ENCODE results near the gene DGKI. TPM values are rescaled to one million over a fixed set of nuclear protein-coding genes. Genes with fewer than 3 reads are reported as not detected.
"Not testable (repeated sequence)": the region's sequence is repeated elsewhere in the genome, so short reads cannot be mapped to it uniquely, and the experiment has no call there.

Gene DGKI
- total and polyA plus RNA-seq, 2 experiments from 2014 or later, result 0.16 to 1.0 TPM

- TF ChIP-seq, protein P1, sequence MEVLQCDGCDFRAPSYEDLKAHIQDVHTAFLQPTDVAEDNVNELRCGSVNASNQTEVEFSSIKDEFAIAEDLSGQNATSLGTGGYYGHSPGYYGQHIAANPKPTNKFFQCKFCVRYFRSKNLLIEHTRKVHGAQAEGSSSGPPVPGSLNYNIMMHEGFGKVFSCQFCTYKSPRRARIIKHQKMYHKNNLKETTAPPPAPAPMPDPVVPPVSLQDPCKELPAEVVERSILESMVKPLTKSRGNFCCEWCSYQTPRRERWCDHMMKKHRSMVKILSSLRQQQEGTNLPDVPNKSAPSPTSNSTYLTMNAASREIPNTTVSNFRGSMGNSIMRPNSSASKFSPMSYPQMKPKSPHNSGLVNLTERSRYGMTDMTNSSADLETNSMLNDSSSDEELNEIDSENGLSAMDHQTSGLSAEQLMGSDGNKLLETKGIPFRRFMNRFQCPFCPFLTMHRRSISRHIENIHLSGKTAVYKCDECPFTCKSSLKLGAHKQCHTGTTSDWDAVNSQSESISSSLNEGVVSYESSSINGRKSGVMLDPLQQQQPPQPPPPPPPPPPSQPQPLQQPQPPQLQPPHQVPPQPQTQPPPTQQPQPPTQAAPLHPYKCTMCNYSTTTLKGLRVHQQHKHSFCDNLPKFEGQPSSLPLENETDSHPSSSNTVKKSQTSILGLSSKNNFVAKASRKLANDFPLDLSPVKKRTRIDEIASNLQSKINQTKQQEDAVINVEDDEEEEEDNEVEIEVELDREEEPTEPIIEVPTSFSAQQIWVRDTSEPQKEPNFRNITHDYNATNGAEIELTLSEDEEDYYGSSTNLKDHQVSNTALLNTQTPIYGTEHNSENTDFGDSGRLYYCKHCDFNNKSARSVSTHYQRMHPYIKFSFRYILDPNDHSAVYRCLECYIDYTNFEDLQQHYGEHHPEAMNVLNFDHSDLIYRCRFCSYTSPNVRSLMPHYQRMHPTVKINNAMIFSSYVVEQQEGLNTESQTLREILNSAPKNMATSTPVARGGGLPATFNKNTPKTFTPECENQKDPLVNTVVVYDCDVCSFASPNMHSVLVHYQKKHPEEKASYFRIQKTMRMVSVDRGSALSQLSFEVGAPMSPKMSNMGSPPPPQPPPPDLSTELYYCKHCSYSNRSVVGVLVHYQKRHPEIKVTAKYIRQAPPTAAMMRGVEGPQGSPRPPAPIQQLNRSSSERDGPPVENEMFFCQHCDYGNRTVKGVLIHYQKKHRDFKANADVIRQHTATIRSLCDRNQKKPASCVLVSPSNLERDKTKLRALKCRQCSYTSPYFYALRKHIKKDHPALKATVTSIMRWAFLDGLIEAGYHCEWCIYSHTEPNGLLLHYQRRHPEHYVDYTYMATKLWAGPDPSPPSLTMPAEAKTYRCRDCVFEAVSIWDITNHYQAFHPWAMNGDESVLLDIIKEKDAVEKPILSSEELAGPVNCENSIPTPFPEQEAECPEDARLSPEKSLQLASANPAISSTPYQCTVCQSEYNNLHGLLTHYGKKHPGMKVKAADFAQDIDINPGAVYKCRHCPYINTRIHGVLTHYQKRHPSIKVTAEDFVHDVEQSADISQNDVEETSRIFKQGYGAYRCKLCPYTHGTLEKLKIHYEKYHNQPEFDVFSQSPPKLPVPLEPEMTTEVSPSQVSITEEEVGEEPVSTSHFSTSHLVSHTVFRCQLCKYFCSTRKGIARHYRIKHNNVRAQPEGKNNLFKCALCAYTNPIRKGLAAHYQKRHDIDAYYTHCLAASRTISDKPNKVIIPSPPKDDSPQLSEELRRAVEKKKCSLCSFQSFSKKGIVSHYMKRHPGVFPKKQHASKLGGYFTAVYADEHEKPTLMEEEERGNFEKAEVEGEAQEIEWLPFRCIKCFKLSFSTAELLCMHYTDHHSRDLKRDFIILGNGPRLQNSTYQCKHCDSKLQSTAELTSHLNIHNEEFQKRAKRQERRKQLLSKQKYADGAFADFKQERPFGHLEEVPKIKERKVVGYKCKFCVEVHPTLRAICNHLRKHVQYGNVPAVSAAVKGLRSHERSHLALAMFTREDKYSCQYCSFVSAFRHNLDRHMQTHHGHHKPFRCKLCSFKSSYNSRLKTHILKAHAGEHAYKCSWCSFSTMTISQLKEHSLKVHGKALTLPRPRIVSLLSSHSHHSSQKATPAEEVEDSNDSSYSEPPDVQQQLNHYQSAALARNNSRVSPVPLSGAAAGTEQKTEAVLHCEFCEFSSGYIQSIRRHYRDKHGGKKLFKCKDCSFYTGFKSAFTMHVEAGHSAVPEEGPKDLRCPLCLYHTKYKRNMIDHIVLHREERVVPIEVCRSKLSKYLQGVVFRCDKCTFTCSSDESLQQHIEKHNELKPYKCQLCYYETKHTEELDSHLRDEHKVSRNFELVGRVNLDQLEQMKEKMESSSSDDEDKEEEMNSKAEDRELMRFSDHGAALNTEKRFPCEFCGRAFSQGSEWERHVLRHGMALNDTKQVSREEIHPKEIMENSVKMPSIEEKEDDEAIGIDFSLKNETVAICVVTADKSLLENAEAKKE (CRISPR knock-in tag; IDR thresholded peaks at IDR 0.05), result no peak
- no peak for TF ChIP-seq ZNF331 (CRISPR knock-in tag; IDR thresholded peaks at IDR 0.05; ENCODE audit: low read depth)
- no peak for TF ChIP-seq REST (IDR thresholded peaks at IDR 0.05; ENCODE audit: unreplicated experiment)
- TF ChIP-seq POLR2AphosphoS5 (IDR thresholded peaks at IDR 0.05; ENCODE audit: low read depth), result no peak
These were observed 131.2 kb downstream of the DGKI start (continued) for GRCh38 chr7:137715533-137715932.

GRCh38 chr7:137715121-137715520 is 131.7 kb downstream of the DGKI start:
- Histone ChIP-seq H3F3A (replicated peaks; ENCODE audit: low read depth) (no peaks in the 10 kb centered on the region), H3K27ac (ENCODE audit: low read depth) (no peak overlapping the region), H3K4me2 (no peak overlapping the region), H3K4me1 (ENCODE audit: insufficient read depth) (peaks cover 11% of the 10 kb centered on the region), H3K9me2 (ENCODE audit: insufficient read depth) (no peaks in the 10 kb centered on the region), H3K4me3 (no peak overlapping the region), H3K36me3 (ENCODE audit: insufficient read depth) (no peaks in the 10 kb centered on the region), H3K79me2 (replicated peaks; ENCODE audit: insufficient read depth) (no peaks in the 10 kb centered on the region), H4K20me1 (replicated peaks; ENCODE audit: insufficient read depth) (no peaks in the 10 kb centered on the region), H3K27me3 (ENCODE audit: insufficient read depth) (no peaks in the 10 kb centered on the region), H2AFZ (no peak overlapping the region)
- H3K36me3 Mint-ChIP-seq (ENCODE audit: low read depth), result no peaks in the 10 kb centered on the region
- no peaks in the 10 kb centered on the region for H3K9me3 Mint-ChIP-seq
- H3K4me1 Mint-ChIP-seq, result peaks cover 26% of the 10 kb centered on the region
- H3K27me3 Mint-ChIP-seq (ENCODE audit: insufficient read depth, low read depth, poor library complexity), result no peaks in the 10 kb centered on the region
- no peak for TF ChIP-seq POLR2AphosphoS5 (IDR thresholded peaks at IDR 0.05; ENCODE audit: low read depth)
- TF ChIP-seq STAT1 (IDR thresholded peaks at IDR 0.05; ENCODE audit: unreplicated experiment), result no peak
- ATAC-seq (no peak), DNase-seq (ENCODE audit: low spot score) (no peak)
- H3K4me3 Mint-ChIP-seq, result no peak overlapping the region
- no peak overlapping the region for H3K27ac Mint-ChIP-seq

GRCh38 chr7:137706330-137706729 is 140.4 kb downstream of the DGKI start:
- not testable (repeated sequence) for H3K4me1 ChIP-seq (ENCODE audit: insufficient read depth); H3K27ac ChIP-seq (ENCODE audit: low read depth); H2AFZ ChIP-seq; H3K4me3 ChIP-seq; H3K4me2 ChIP-seq; H3K4me3 Mint-ChIP-seq; H3K27ac Mint-ChIP-seq; H4K20me1 ChIP-seq (replicated peaks; ENCODE audit: insufficient read depth); H3K4me1 Mint-ChIP-seq; ATAC-seq; H3K36me3 ChIP-seq (ENCODE audit: insufficient read depth); H3F3A ChIP-seq (replicated peaks; ENCODE audit: low read depth); H3K27me3 Mint-ChIP-seq (ENCODE audit: insufficient read depth, low read depth, poor library complexity); H3K79me2 ChIP-seq (replicated peaks; ENCODE audit: insufficient read depth); H3K9me2 ChIP-seq (ENCODE audit: insufficient read depth); H3K27me3 ChIP-seq (ENCODE audit: insufficient read depth); DNase-seq (ENCODE audit: low spot score)
- peaks cover 19% of the 10 kb centered on the region; the same call in 2 of the 3 replicates for H3K9me3 Mint-ChIP-seq
- peaks cover 18% of the 10 kb centered on the region for H3K36me3 Mint-ChIP-seq (ENCODE audit: low read depth)

Measured in GM23338 (cell line).